Mucosa of rectum (tissue), 2 donors: ENCODE measurements around the gene GEN1.
"Not testable (repeated sequence)": the region's sequence is repeated elsewhere in the genome, so short reads cannot be mapped to it uniquely, and the experiment has no call there.

Source experiments
- H3K27ac ChIP-seq, 2 donors: one replicate each; pipeline ENCODE4 v1.7.0; 2013; ENCODE audit warnings: inconsistent platforms in 2 of 2, low read depth in 2 of 2, low read length in 2 of 2
- H3K27me3 ChIP-seq, 2 donors: one replicate each; pipeline ENCODE4 v1.7.0; 2013; ENCODE audit warnings: low read length in 2 of 2; ENCODE audit not compliant: control insufficient read depth in 2 of 2, insufficient read depth in 2 of 2
- H3K36me3 ChIP-seq, 2 donors: one replicate each; pipeline ENCODE4 v1.7.0; 2013; ENCODE audit warnings: low read length in 2 of 2; ENCODE audit not compliant: control insufficient read depth in 2 of 2, insufficient read depth in 2 of 2
- H3K4me1 ChIP-seq, 2 donors: one replicate each; pipeline ENCODE4 v1.7.0; 2013; ENCODE audit warnings: low read length in 2 of 2, mild to moderate bottlenecking in 1 of 2; ENCODE audit not compliant: control insufficient read depth in 2 of 2, insufficient read depth in 2 of 2
- H3K4me3 ChIP-seq, 2 donors: one replicate each; pipeline ENCODE4 v1.7.0; 2013; ENCODE audit warnings: low read length in 2 of 2
- H3K9ac ChIP-seq, 2 donors: one replicate each; pipeline ENCODE4 v1.7.0; 2013; ENCODE audit warnings: low read length in 2 of 2, low read depth in 1 of 2, mild to moderate bottlenecking in 1 of 2
- H3K9me3 ChIP-seq, 2 donors: one replicate each; pipeline ENCODE4 v1.7.0; 2013; ENCODE audit warnings: low read length in 2 of 2; ENCODE audit not compliant: control insufficient read depth in 2 of 2
- donor health status: healthy.
- donor health status: Normal muscosa, but diverticular disease.

Gene GEN1

DNA sequence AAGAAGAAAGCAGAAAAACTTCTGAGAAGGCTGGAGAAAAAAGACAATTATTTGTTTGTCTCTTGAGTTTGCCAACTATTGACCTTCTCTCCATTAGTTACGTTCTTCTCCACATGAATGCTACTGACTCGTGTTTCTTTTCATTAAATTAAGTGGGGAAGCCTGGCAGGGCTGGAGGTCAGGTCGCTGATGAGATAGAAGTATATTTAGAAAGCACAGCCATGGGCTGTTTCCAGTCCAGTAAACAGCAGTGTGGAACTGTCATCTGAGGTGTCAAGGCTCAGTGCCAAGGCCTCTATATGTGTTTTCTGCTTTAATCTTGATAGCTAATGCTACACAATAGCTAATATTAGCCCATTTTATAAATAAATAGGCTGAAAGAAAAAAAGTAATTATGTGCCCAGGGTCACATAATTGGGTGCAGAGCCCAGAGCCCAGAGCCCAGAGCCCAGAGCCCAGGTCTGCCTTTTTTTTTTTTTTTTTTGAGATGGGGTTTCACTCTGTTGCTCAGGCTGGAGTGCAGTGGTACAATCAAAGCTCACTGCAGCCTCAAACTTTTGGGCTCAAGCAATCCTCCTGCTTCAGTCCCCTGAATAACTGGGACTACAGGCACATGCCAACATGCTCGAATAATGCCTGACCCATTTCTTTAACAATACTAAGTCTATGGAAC is 68.6 kb downstream of the GEN1 start:
- Histone ChIP-seq H3K36me3 (no peaks in the 10 kb centered on the region), H3K27me3 (no peaks in the 10 kb centered on the region), H3K27ac (no peak overlapping the region), H3K4me1 (peaks cover 0 to 3% of the 10 kb centered on the region in 2 donors), H3K9ac (no peak overlapping the region), H3K4me3 (no peak overlapping the region), H3K9me3 (no peaks in the 10 kb centered on the region)

DNA sequence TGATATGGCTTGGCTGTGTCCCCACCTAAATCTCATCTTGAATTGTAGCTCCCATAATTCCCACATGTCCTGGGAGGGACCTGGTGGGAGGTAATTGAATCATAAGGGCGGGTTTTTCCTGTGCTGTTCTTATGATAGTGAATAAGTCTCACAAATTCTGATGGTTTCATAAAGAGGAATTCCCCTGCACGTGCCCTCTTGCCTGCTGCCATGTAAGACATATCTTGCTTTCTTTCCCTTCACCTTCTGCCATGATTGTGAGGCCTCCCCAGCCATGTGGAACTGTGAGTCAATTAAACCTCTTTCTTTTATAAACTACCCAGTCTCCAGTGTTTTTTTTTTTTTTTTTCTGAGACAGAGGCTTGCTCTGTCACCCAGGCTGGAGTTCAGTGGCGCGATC is 69.7 kb downstream of the GEN1 start:
- not testable (repeated sequence) for H3K27me3 ChIP-seq, H3K9me3 ChIP-seq, H3K27ac ChIP-seq, H3K36me3 ChIP-seq, H3K4me1 ChIP-seq, H3K9ac ChIP-seq, H3K4me3 ChIP-seq

DNA sequence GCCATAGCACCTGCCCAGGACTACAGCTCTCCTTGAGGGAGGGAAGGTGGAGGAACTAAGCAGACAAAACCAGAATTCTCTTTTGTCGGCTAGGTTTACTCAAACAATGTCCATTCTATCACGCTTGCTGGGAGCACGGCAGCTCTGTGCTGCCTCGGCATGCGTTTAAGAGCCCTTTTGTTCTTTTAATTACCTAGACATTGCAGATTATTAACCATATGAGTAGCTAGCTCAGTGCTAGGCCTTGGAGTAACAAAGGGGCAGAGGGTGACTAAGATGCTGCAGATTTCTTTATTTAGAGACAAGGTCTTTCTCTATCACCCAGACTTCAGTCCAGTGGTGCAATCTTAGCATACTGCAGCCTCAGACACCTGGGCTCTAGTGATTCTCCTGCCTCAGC is 73.4 kb downstream of the GEN1 start:
- H3K27me3 ChIP-seq, result no peaks in the 10 kb centered on the region
- peaks cover 3 to 6% of the 10 kb centered on the region in 2 donors for H3K4me1 ChIP-seq
- H3K27ac ChIP-seq, result no peak overlapping the region
- H3K36me3 ChIP-seq, result no peaks in the 10 kb centered on the region
- H3K4me3 ChIP-seq, result no peak overlapping the region
- no peak overlapping the region for H3K9ac ChIP-seq
- H3K9me3 ChIP-seq, result no peaks in the 10 kb centered on the region

DNA sequence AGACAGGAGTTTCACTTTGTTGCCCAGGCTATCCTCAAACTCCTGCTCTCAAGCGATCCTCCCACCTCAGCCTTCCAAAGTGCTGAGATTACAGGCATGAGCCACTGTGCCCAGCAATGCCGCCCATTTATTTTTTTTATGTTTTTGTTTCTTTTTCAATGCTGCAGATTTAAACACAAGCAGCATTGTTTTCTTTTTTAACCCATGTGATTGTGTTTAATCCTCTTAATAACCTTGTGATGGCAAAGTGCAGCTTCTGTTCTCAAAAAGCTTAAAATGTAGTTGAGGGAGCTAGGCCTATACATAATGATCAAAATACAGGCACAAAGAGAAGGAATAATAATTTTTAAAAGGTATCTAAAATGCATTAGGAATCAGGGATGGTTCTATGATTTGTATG is 73.8 kb downstream of the GEN1 start:
- Histone ChIP-seq H3K4me1 (peaks cover 3 to 6% of the 10 kb centered on the region in 2 donors), H3K27ac (no peak overlapping the region), H3K9ac (no peak overlapping the region), H3K36me3 (no peaks in the 10 kb centered on the region), H3K9me3 (no peaks in the 10 kb centered on the region), H3K27me3 (no peaks in the 10 kb centered on the region), H3K4me3 (no peak overlapping the region)

DNA sequence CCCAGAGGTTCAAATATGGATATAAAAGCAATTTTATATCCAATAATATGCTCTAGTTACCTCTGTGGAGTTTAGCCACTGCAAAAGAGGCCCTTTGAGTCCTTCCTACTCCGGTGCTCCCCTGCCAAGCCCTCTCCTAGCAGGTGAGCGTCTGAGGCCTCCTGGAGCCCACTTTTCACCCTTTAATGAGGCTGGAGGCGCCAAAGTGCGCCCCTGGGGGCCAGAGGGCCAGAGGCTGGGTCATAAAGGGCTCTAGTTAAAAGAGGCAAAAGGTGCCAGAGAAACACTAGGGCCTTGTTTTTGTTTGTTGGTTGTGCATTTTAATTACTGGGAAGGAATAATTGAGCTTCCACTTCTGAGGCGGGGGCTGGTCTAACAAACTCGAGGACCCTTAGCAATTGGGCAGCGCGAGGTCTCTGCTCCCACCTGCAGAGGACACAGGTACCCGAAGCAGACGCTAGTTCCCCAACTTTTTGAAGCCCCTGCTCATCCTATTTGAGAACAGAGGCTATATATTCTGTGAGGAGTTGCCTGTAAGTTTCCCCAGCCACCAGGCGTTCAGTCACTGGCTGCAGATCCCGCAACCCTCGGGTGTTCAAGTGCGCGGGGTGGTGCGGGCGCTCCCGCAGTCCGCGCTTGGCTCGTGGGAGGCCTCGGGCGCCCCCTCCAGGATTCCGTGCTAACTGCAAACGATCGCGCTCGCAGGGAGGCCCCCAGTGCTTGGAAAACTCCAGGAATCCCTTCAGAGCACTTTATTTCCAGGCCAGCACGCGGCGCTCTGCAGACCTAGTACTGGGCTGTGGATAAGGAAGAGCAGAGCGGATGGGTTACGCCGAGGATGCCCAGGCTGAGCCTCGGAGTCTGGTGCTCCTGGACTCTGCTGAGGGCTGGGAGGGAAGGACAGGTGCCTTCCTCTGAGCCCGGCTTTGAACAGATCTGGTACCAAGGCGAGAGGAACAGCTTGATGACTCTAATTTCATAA is 76.4 kb downstream of the GEN1 start:
- H3K27me3 ChIP-seq, result no peaks in the 10 kb centered on the region
- H3K4me3 ChIP-seq, result peak overlapping the region in 1 of 2 donors; percentile 27
- H3K9ac ChIP-seq, result no peak overlapping the region

DNA sequence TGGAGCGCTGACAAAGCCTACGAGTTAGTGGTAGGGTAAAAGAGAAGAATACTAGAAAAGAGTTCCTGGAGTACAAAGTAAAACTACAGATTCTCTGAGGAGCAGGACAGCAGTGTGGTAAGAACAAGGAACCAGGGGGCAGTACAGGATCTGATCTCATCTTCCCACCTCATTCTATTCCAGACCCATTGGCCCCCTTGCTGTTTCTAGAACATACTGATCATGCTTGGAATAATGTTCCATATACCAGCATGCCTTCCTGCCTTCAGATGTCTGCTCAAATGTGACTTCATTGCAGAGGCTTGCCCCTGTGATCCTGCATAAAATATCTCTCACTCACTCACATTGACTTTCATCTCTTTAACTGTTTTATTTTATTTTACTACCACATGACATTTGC is 81.6 kb downstream of the GEN1 start:
- Histone ChIP-seq H3K36me3 (no peaks in the 10 kb centered on the region), H3K9ac (no peak overlapping the region), H3K4me3 (no peak overlapping the region), H3K4me1 (peaks cover 0 to 4% of the 10 kb centered on the region in 2 donors), H3K9me3 (no peaks in the 10 kb centered on the region), H3K27me3 (no peaks in the 10 kb centered on the region), H3K27ac (no peak overlapping the region)

More for the DNA sequence above, 76.4 kb downstream of the GEN1 start:
- Histone ChIP-seq H3K27ac (no peak overlapping the region), H3K4me1 (peaks cover 3 to 6% of the 10 kb centered on the region in 2 donors), H3K9me3 (no peaks in the 10 kb centered on the region), H3K36me3 (no peaks in the 10 kb centered on the region)
